NB4 (cell line): ENCODE measurements around the gene OR7A5.

Experiments
- POLR2A ChIP-seq: IDR thresholded peaks from 2 replicates; pipeline ENCODE4 v1.6.1; 2011; ENCODE audit warnings: mild to moderate bottlenecking; ENCODE audit not compliant: insufficient read length; ENCODE audit errors: extremely low read depth
- TF ChIP-seq, protein P1 (sequence below): IDR thresholded peaks from one replicate; pipeline ENCODE4 v1.5.1; 2012; ENCODE audit warnings: low read depth, low read length
- TF ChIP-seq, protein P2 (sequence below): IDR thresholded peaks from 2 replicates; pipeline ENCODE4 v1.6.1; 2011; ENCODE audit warnings: low read depth, low read length

- TF ChIP-seq POLR2A = no peak
- TF ChIP-seq, protein P1, sequence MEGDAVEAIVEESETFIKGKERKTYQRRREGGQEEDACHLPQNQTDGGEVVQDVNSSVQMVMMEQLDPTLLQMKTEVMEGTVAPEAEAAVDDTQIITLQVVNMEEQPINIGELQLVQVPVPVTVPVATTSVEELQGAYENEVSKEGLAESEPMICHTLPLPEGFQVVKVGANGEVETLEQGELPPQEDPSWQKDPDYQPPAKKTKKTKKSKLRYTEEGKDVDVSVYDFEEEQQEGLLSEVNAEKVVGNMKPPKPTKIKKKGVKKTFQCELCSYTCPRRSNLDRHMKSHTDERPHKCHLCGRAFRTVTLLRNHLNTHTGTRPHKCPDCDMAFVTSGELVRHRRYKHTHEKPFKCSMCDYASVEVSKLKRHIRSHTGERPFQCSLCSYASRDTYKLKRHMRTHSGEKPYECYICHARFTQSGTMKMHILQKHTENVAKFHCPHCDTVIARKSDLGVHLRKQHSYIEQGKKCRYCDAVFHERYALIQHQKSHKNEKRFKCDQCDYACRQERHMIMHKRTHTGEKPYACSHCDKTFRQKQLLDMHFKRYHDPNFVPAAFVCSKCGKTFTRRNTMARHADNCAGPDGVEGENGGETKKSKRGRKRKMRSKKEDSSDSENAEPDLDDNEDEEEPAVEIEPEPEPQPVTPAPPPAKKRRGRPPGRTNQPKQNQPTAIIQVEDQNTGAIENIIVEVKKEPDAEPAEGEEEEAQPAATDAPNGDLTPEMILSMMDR = no peak
- TF ChIP-seq, protein P2, sequence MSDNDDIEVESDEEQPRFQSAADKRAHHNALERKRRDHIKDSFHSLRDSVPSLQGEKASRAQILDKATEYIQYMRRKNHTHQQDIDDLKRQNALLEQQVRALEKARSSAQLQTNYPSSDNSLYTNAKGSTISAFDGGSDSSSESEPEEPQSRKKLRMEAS = no peak
Measured at GRCh38 chr19:14796021-14796420, 39.0 kb downstream of the OR7A5 start.
